Measurements from ENCODE around the gene ELOB. TPM values are rescaled to one million over a fixed set of nuclear protein-coding genes. Genes with fewer than 3 reads are reported as not detected.

Gene ELOB
- 100 to 1,000 TPM; 158 to 208 TPM for total RNA-seq

- peaks cover 48% of the 10 kb centered on the region for H3K4me1 Mint-ChIP-seq (ENCODE audit: low read depth)
- peaks cover 5 to 10% of the 10 kb centered on the region in 2 donors for H3K36me3 Mint-ChIP-seq (ENCODE audit: insufficient read depth in 2 of 2)
- H3K27ac Mint-ChIP-seq, result peak within 1 kb of the TSS; percentile 90
- no peaks in the 10 kb centered on the region for H3K27me3 Mint-ChIP-seq (ENCODE audit: low read depth)
- ATAC-seq (replicated peaks in 1 of 2) (peak; percentile 90 to 92), DNase-seq (peak; percentile 91 to 94)
- peak within 1 kb of the TSS; percentile 95 to 97 for H3K4me3 Mint-ChIP-seq
- no peaks in the 10 kb centered on the region for H3K9me3 Mint-ChIP-seq
These were observed at the start of gene ELOB for GRCh38 chr16:2777231-2777902. TSS of gene ELOB (minus strand) at chr16:2777280. CDS start at chr16:2777239, 41 bp downstream.

DNA sequence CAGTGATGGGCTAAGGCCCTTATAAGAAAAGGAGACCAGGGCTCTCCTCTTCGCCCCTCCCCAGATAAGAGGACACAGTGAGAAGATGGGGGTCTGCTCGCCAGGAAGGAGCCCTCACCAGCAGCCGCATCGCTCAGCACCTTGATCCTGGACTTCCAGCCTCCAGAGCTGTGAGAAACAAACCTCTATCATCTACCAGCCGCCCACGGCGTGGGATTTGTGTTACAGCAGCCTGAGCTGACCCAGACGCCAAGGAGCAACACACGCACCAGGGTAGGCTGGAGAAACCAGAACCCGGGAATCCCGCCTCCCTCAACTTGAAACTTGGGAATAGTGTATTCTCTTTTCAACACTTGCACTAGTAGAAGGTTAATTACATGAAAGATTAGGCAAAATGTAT, 48.8 kb upstream of the ELOB start:
- no peak overlapping the region for H3K27ac Mint-ChIP-seq
- H3K4me3 Mint-ChIP-seq, result no peak overlapping the region
- H3K4me1 Mint-ChIP-seq (ENCODE audit: low read depth), result no peaks in the 10 kb centered on the region
- H3K27me3 Mint-ChIP-seq (ENCODE audit: low read depth), result no peaks in the 10 kb centered on the region
- no peaks in the 10 kb centered on the region for H3K9me3 Mint-ChIP-seq
- ATAC-seq (replicated peaks in 1 of 2) (no peak), DNase-seq (no peak)
- H3K36me3 Mint-ChIP-seq (ENCODE audit: insufficient read depth in 2 of 2), result no peaks in the 10 kb centered on the region

DNA sequence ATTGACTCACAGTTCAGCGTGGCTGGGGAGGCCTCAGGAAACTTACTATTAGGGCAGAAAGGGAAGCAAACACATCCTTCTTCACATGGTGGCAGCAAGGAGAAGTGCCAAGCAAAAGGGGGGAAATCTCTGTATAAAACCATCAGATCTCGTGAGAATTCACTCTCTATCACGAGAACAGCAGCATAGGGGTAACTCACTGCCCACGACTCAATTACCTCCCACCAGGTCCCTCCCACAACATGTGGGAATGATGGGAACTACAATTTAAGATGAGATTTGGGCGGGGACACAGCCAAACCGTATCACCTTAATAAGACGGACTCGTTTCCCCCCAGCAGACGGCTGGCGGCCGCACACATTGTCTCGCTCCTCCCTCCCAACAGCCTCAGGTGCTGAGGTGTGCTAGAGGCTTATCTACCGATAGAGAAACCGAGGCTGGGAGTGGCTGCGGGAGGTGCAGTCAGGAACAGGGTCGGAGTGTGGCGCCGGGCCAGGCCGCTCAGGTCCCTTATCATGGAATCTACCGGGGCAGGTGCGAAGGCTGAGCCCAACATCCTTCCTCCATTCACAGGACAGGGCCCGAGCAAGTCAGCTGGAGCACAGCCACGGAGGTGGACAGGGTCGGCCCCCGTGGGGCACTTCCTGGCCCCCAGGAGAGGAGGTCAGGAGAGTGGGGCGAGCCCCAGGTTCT, 48.1 kb upstream of the ELOB start:
- ATAC-seq (replicated peaks in 1 of 2), result no peak
- no peak overlapping the region for H3K27ac Mint-ChIP-seq
- no peak overlapping the region for H3K4me3 Mint-ChIP-seq
- no peak for DNase-seq
- no peaks in the 10 kb centered on the region for H3K9me3 Mint-ChIP-seq
- no peaks in the 10 kb centered on the region for H3K4me1 Mint-ChIP-seq (ENCODE audit: low read depth)
- no peaks in the 10 kb centered on the region for H3K36me3 Mint-ChIP-seq (ENCODE audit: insufficient read depth in 2 of 2)
- no peaks in the 10 kb centered on the region for H3K27me3 Mint-ChIP-seq (ENCODE audit: low read depth)

- Mint-ChIP-seq H3K4me3 (no peak overlapping the region), H3K9me3 (no peaks in the 10 kb centered on the region), H3K27me3 (ENCODE audit: low read depth) (no peaks in the 10 kb centered on the region), H3K27ac (no peak overlapping the region), H3K36me3 (ENCODE audit: insufficient read depth in 2 of 2) (no peaks in the 10 kb centered on the region), H3K4me1 (ENCODE audit: low read depth) (no peaks in the 10 kb centered on the region)
- no peak for ATAC-seq (replicated peaks in 1 of 2)
- DNase-seq, result no peak
These were observed 47.5 kb upstream of the ELOB start for GRCh38 chr16:2824626-2825025.

DNA sequence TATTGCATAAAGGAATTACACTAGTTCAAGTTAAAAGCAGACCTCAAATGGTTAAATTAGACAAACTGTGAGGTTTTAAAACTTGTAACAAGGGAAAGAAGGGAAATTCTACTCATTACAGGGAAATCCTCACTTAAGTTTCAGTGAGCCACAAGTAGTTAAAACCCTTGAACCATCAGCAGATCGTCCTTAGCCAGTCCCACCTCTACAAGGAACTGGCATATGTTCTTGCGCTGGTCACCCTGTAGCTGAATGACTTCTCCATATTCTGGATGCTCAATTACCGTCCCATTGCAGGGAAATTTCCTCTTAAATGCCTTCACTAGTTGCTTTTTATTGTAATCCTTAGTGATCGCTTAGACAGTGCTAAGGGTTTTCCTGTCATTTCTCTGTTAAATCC, 45.4 kb upstream of the ELOB start:
- no peaks in the 10 kb centered on the region for H3K4me1 Mint-ChIP-seq (ENCODE audit: low read depth)
- ATAC-seq (replicated peaks in 1 of 2) (no peak), DNase-seq (no peak)
- no peak overlapping the region for H3K4me3 Mint-ChIP-seq
- H3K36me3 Mint-ChIP-seq (ENCODE audit: insufficient read depth in 2 of 2), result no peaks in the 10 kb centered on the region
- H3K27ac Mint-ChIP-seq, result no peak overlapping the region
- no peaks in the 10 kb centered on the region for H3K9me3 Mint-ChIP-seq
- no peaks in the 10 kb centered on the region for H3K27me3 Mint-ChIP-seq (ENCODE audit: low read depth)

DNA sequence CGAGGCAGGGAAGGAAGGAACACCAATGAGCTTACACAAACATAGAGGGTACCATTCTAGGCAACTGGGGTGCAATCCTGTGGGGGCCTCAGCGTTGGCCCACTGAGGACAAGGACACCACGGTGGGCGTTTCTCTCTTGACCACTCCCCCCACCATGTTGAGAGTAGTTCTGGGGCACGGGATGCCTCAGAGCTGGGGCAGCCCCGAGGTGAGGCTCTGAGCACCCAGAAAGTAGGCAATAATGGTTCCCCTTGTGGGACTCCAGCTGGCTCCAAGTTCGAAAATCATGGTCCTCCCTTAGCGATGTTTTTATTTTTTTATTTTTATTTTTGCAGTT, 45.0 kb upstream of the ELOB start:
- H3K4me3 Mint-ChIP-seq, result no peak overlapping the region
- no peaks in the 10 kb centered on the region for H3K4me1 Mint-ChIP-seq (ENCODE audit: low read depth)
- H3K36me3 Mint-ChIP-seq (ENCODE audit: insufficient read depth in 2 of 2), result no peaks in the 10 kb centered on the region
- H3K27me3 Mint-ChIP-seq (ENCODE audit: low read depth), result no peaks in the 10 kb centered on the region
- DNase-seq (no peak), ATAC-seq (replicated peaks in 1 of 2) (no peak)
- H3K27ac Mint-ChIP-seq, result no peak overlapping the region
- no peaks in the 10 kb centered on the region for H3K9me3 Mint-ChIP-seq

- no peak for DNase-seq
- H3K27ac Mint-ChIP-seq, result no peak overlapping the region
- H3K27me3 Mint-ChIP-seq (ENCODE audit: low read depth), result no peaks in the 10 kb centered on the region
- H3K36me3 Mint-ChIP-seq (ENCODE audit: insufficient read depth in 2 of 2), result no peaks in the 10 kb centered on the region
- no peak for ATAC-seq (replicated peaks in 1 of 2)
- no peaks in the 10 kb centered on the region for H3K9me3 Mint-ChIP-seq
- no peak overlapping the region for H3K4me3 Mint-ChIP-seq
- no peaks in the 10 kb centered on the region for H3K4me1 Mint-ChIP-seq (ENCODE audit: low read depth)
These were observed 44.5 kb upstream of the ELOB start for GRCh38 chr16:2821487-2822157.

DNA sequence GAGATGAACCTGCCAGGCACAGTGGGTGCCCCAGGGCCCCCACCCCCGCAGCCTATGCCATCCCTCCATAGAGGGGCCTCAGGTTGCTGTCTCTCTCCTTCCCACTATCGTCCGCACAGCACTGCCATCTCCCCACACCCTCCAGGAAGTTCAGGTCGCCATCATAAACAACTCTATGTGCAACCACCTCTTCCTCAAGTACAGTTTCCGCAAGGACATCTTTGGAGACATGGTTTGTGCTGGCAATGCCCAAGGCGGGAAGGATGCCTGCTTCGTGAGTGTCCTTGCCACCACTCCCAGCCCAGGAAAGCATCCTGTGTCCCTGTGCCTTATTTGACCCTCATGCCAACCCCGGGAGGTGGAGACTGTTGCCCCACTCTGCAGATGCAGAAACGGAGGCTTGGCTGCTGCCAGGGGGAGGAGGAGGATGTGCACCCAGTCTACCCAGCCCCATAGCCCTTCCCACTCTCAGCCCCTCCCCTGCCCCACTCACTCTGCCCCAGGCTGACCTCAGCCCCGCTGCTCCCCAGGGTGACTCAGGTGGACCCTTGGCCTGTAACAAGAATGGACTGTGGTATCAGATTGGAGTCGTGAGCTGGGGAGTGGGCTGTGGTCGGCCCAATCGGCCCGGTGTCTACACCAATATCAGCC, 43.9 kb upstream of the ELOB start:
- Mint-ChIP-seq H3K4me3 (no peak overlapping the region), H3K4me1 (ENCODE audit: low read depth) (no peaks in the 10 kb centered on the region), H3K27me3 (ENCODE audit: low read depth) (no peaks in the 10 kb centered on the region), H3K27ac (no peak overlapping the region), H3K36me3 (ENCODE audit: insufficient read depth in 2 of 2) (no peaks in the 10 kb centered on the region), H3K9me3 (no peaks in the 10 kb centered on the region)
- ATAC-seq (replicated peaks in 1 of 2), result no peak
- no peak for DNase-seq

DNA sequence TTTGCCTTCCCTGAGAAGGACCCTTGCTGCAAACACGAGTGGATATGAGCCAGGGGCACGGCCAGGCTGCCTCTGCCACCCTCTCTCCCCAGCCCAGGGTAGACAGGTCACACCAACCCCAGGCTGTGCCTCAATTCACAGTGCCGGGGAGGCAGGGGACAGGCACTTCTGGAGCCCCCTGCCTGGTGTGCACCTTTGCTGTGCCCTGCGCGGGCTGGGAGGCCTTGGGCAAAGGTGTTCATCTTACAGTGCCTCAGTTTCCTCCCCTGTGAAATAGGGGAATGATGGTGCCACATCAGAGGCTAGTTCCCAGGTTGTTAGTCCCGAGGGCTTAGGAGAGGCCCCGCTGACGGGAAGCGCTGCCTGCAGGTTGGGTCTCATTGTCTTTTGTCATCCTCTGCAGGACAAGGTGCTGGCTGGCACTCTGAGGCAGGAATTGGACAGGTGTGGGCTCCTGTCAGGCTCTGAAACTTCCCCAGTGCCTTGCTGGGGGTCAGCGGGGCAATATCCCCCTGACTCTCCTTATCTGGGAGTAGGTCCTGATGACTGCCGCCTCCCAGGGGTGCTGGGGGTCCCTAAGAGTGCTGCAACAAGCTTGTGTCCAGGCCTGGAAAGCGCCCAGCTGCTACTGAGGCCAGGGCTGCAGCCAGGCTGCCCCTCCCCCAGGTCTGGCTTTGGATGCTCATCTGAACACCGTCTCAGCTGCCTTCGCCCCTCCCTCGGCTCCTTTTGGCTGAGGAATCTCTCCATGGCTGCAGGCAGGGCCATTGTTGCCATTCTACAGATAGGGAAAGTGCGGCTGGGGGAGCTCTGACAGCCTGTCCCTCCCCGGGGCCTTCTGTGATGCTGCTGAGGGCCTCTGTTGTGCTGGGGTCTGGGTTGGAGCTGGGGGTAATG, 43.1 kb upstream of the ELOB start:
- ATAC-seq (replicated peaks in 1 of 2) (no peak), DNase-seq (no peak)
- Mint-ChIP-seq H3K27ac (no peak overlapping the region), H3K27me3 (ENCODE audit: low read depth) (no peaks in the 10 kb centered on the region), H3K9me3 (no peaks in the 10 kb centered on the region), H3K4me1 (ENCODE audit: low read depth) (no peaks in the 10 kb centered on the region), H3K4me3 (no peak overlapping the region), H3K36me3 (ENCODE audit: insufficient read depth in 2 of 2) (no peaks in the 10 kb centered on the region)

DNA sequence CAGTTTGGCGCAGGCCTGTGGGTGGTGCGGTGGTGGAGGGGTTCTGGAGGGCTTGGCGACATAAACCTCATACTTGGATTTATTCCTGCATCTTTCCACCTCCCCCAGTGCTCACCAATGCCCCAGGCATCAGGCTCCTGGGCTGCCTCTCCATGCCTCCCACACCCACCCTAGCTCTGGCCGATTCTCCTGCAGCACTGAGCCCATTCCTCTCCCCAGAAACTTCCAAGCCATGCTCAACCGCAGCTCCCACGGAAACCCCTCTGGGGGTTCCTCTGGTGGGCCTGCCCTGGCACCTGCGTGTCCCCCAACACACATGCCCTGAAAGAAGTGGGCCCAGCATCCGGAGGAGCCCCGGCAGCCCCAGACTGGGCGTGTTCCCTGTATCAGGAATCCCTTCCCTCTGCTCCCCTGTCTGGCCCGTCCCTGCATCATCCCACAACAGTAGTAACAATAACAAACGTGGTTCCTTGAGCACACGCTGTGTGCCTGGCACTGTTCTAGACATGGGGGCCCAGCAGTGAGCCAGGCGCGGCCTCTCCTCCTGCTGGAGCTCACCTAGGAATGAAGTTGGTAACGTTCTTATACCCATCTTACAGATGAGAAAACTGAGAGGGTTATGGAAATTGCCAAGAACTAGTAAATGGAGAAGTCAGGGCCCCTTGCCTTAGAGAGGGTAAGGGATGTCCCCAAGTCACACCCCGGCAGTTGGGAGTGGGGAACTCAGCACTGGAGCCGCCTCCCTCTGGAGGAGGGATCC, 42.3 kb upstream of the ELOB start:
- no peak for ATAC-seq (replicated peaks in 1 of 2)
- Mint-ChIP-seq H3K4me1 (ENCODE audit: low read depth) (no peaks in the 10 kb centered on the region), H3K36me3 (ENCODE audit: insufficient read depth in 2 of 2) (no peaks in the 10 kb centered on the region), H3K27me3 (ENCODE audit: low read depth) (no peaks in the 10 kb centered on the region), H3K9me3 (no peaks in the 10 kb centered on the region), H3K27ac (no peak overlapping the region), H3K4me3 (no peak overlapping the region)
- no peak for DNase-seq

DNA sequence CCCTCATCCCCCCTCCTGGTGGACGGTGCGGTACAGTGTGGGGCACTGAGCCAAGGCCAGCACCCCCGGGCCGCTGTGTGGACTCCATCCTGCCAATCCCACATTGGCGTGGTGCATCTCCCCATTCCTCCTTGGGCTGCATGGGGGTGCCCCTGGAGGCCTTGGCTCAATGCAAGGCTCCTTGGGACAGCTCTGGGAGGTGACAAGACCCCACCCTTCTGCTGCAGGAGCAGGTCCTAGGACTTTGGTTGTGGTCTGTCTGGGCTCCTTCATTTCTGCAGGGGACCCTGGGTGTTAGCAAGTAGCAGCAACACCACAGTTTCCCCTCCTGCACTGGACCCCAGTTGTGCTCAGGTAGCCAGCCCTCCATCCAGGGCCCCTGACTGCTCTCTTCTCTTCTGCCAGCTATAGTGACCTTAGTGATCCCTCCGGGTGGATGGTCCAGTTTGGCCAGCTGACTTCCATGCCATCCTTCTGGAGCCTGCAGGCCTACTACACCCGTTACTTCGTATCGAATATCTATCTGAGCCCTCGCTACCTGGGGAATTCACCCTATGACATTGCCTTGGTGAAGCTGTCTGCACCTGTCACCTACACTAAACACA, 41.3 kb upstream of the ELOB start:
- Mint-ChIP-seq H3K4me1 (ENCODE audit: low read depth) (no peaks in the 10 kb centered on the region), H3K36me3 (ENCODE audit: insufficient read depth in 2 of 2) (no peaks in the 10 kb centered on the region), H3K4me3 (no peak overlapping the region), H3K27me3 (ENCODE audit: low read depth) (no peaks in the 10 kb centered on the region), H3K27ac (no peak overlapping the region), H3K9me3 (no peaks in the 10 kb centered on the region)
- ATAC-seq (replicated peaks in 1 of 2) (no peak), DNase-seq (no peak)
